Amniotic epithelial cell (primary cell): ENCODE measurements around the gene ACSM2B.
"Not testable (repeated sequence)": the region's sequence is repeated elsewhere in the genome, so short reads cannot be mapped to it uniquely, and the experiment has no call there.

Experiments
- DNase-seq: peaks from one replicate; pipeline ENCODE4 v3.0.0-alpha.2; 2010; ENCODE audit warnings: low read depth

ACSM2B gene

GRCh38 chr16:20595068-20595467 lies 18.9 kb upstream of the ACSM2B start:
- DNase-seq, result not testable (repeated sequence)

- DNase-seq, result not testable (repeated sequence)
Measured at GRCh38 chr16:20592780-20593179, 16.6 kb upstream of the ACSM2B start.

DNA sequence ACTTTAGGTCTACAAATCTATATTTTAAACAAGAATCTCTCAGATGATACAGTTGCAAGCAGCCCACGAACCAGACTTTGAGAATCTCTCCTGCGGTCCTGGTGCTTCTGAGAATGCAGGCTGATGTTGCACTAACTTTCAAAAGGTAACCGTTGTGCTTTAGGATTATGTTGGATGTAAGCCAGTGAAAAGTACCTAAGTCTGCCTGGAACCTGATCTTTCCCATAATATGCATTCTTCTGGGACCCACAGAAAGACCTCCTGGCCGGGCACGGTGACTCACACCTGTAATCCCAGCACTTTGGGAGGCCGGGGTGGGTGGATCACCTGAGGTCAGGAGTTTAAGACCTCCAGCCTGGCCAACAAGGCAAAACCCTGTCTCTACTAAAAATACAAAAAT lies 13.3 kb upstream of the ACSM2B start:
- not testable (repeated sequence) for DNase-seq

GRCh38 chr16:20587645-20588074 lies 11.5 kb upstream of the ACSM2B start:
- DNase-seq, result not testable (repeated sequence)

DNA sequence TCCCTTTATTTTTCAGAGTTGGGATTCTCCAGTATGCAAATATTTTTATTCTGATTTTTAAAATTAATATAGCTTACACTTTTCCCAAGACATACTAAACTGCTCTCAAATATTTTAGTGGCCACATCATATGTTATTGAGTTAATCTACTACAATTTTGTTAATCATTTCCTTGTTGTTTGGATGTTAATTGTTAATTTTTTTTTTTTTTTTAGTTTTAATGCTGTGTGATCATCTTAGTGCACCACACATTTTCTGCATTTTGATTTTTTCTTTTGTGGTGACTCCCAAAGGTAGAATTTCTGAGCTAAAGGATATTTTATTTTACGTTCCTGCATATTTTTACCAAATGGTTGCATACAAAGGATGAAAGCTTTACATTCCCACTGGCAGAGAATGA lies 10.5 kb upstream of the ACSM2B start:
- not testable (repeated sequence) for DNase-seq

DNA sequence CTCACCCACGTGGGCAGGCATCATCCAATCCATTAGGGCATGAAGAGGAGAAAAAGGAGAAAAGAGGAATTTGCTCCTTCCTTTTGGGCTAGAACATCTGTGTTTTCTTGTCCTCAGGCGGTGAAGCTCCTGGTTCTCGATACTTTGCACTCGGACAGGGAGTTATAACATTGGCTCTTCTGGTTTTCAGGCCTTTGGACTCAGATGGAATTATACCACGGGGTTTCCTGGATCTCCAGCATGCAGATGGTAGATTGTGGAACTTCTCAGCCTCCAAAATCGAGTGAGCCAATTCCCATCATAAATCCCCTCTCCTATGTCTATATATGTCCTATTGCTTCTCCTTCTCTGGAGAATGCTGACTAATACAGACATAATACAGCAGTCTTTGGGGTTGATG lies 9.9 kb upstream of the ACSM2B start:
- not testable (repeated sequence) for DNase-seq

DNA sequence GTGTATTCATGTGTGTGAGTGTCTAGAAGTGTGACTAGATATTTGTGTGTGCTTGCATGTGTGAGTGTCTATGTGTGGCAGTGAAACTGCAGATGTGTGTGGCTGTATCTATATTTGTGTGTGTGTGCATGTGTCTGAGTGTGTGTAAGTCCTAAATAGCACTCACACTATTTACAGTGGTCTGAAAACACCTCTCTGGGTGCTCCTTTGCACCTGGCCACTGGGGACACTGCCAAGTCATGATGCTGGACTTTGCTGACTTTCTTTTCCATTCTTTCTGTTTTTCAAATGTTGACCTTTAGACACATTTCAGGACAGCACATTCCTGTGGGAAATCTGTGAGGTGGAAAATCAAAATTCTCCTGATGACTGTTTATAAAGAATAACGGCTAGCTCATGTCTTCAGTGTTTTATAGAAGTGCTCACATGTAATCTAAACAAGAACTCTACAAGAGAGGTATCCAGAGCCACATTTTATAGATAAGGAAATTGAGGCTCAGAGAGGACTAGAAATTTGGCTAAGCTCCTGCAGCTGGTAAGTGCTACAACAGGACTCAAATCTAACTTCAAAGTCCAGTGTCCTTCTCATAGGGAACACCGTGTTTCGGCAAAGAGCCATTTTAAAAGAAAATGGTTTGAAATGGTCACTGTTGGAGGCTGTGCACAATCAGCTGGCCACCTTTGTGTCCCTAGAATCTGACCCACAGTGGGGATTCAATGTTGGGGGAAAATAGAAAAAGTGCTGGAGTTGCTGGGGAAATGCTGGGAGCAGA lies 4.5 kb upstream of the ACSM2B start:
- not testable (repeated sequence) for DNase-seq

- DNase-seq, result not testable (repeated sequence)
Measured at GRCh38 chr16:20578091-20578490, 1.9 kb upstream of the ACSM2B start.

DNA sequence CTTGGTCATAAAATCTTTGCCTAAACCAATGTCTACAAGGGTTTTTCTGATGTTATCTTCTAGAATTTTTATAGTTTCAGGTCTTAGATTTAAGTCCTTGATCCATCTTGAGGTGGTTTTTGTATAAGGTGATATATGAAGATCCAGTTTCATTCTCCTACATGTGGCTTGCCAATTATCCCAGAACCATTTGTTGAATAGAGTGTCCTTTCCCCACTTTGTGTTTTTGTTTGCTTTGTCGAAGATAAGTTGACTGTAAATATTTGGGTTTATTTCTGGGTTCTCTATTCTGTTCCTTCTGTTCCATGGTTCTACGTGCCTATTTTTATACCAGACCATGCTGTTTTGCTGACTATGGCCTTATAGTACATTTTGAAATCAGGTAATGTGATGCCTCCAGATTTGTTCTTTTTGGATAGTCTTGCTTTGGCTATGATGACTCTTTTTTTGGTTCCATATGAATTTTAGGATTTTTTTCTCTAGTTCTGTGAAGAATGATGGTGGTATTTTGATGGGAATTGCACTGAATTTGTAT lies 7.0 kb downstream of the ACSM2B start:
- DNase-seq, result not testable (repeated sequence)

GRCh38 chr16:20568404-20568803 lies 7.8 kb downstream of the ACSM2B start:
- DNase-seq, result no peak

GRCh38 chr16:20566864-20567263 lies 9.3 kb downstream of the ACSM2B start:
- DNase-seq, result no peak

GRCh38 chr16:20565334-20565733 lies 10.8 kb downstream of the ACSM2B start:
- not testable (repeated sequence) for DNase-seq

DNA sequence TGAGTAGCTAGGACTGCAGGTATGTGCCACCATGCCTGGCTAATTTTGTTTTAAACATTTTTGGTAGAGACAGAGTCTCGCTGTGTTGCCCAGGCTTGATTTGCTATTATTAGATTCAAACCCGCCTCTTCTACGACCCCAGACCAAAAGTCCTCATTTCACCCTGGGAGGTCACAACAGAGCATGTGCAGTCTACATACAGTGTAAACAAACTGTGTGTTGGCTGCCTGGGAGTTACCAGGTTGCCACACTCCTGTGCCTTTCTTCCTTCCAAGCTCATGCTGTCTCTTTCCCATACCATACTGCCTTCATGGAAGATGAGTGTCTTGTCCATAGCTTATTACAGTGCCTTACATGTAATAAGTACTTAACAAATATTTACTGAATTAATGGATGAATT lies 11.9 kb downstream of the ACSM2B start:
- DNase-seq, result not testable (repeated sequence)

DNA sequence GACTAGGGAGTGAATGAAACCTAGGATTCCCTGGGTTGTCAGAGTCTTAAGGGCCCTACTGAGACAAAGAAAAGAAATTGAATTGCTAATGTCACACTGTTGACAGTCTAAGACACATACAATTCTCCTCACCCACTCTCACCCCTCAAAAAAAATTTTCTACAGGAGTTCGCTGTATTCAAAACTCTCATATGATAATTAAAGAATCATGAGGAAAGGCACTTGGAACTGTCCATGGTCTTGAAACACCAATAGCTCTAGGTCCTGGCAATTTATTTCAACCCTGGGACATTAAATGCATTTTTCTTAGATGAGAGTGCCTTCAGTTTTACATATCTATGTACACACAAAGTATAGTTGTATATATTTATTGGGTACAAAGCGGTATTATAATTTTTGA lies 20.5 kb downstream of the ACSM2B start:
- not testable (repeated sequence) for DNase-seq

GRCh38 chr16:20554689-20555088 lies 21.5 kb downstream of the ACSM2B start:
- DNase-seq, result not testable (repeated sequence)

DNA sequence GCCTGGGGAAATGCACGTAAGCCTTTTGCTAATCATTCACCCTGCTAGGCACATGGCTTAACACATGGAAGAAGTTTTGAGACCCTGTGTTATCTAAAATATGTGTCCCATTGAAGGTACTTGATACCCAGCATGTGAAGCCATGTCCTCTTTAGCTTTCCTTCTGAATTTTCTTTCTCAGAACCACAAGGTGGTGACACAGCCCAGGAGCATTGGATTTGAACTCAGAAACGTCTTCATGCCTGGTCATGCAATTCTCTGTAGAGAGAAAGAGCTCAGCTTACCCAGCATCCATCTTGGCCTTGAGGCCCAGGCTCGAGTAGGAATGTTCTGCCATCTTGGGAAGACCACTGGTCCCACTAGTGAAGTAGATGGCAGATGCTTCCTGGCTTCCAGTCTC lies 22.7 kb downstream of the ACSM2B start:
- DNase-seq, result not testable (repeated sequence)

DNA sequence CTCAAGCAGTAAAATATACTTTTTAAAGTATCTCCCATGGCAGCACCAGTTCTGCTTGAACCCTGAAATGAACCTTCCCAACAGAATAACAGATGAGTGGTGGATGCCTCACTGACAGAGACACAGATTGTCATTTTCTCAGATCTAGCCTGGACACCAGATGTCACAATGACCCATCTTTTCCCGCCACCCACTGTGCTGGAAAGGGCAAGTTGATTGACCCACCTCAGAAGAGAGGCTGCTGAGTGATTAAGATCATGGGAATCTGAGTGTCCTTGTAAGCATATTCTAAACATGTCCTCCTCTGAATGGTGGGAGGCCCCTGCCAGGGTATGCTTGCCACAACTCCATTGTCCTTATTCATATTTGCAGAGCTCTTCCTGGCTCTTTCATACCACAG lies 29.2 kb downstream of the ACSM2B start:
- not testable (repeated sequence) for DNase-seq

DNA sequence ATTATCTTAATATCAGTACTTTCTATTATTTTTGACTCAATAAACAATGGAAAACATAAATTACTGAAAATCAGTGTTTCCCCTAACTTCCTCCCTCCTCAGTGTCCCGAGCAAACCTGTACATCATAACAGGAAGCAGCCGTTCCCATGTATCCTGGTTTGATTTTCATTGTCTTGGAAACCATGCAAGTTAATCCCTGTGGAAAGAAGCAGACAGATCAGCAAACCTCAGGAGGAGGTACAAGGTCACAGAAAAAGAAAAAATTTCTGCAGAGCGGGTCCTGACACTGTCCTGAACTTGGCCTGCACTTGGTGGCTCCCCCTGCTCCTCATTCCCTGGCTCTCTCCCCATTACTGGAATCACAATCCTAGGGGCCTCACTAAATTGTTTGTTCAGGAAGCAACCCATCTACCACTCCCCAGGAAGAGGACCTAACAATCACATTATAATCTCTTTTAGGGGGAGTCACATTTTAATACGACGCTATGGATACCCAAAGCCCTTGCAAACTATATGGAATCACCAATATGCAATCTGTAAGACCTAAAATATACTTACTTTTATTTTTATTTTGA lies 29.8 kb downstream of the ACSM2B start:
- DNase-seq, result not testable (repeated sequence)

DNA sequence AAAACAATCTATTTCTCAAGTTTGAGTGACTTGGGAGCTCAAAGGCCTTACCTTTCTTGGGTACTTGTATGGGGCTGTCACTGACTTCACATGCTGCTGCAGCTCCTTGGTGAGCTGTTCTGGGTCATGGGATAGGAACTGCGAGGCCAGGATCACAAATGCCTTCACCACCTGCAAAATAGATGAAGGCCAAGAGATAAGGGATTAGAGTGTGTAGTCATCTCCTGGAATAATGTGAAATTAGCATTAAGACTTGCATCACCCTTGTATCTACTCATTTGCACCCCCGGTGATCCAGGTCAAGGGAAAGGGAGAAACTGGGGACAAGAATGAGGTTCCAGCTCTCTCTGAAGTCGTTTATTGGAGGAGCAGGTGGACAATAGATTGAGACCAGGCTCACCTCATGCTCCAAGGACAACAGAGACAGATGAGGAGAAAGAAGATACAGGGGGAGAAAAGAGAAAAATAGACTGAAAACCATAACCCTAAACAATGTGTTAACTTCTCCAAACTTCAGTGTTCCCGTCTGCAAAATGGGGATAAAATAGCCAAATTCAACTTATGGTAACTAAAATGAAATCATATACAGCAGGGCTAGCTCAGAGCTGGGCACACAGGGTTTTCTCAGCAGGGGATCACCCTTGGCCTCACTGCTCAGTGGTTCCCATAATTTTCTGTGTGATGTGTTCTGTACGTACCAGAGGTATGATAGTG lies 35.4 kb downstream of the ACSM2B start:
- DNase-seq, result not testable (repeated sequence)

DNA sequence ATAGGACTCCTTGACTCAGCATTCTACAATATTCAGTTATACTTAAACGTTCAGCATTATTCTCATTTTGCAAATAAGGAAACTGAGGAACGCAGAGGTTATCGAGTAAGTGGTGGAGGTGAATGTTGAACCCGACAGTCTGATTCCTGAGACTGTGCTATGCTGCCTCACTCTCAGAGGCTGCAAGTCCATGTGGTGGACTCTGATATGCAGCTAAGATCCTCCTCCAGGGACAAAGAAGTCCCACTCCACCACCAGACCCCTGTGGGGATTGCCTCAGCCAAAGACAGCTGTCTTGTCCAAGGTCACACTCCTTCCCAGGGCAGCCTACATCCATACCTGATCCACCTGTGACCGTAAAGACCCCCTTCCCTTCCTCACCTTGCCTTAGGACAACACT lies 37.5 kb downstream of the ACSM2B start:
- no peak for DNase-seq

DNA sequence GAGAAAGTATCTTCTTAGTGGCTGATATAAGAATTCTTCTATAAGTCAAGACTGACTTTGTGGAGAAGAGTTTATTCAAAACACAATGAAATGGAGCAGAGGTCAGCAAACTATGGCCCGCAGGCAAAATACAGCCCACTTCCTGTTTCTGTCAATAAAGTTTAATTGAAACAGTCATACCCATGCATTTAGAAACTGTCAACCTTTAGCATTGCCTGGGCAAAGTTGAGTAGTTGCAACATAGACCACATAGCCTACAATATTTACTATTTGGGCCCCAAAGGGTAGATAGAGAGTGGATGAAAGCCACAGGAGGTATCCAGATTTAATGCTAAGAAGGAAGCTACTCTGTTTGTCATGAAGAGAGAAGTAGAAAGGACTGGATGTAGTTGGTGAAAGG lies 38.0 kb downstream of the ACSM2B start:
- no peak for DNase-seq

GRCh38 chr16:20536669-20537068 lies 39.5 kb downstream of the ACSM2B start:
- DNase-seq, result not testable (repeated sequence)
